GM19043 (cell line): ENCODE results near the gene FBN2.
"Not testable (repeated sequence)": the region's sequence is repeated elsewhere in the genome, so short reads cannot be mapped to it uniquely, and the experiment has no call there.

ENCODE experiments used
- ATAC-seq: cut with Tn5 transposase; IDR thresholded peaks from one replicate; pipeline ENCODE4 v1.9.1; 2021; ENCODE audit warnings: low read depth; ENCODE audit not compliant: unreplicated experiment

Gene FBN2

GRCh38 chr5:128536254-128537220 is 1.5 kb downstream of the FBN2 start:
- no peak for ATAC-seq

- no peak for ATAC-seq
These were observed 2.8 kb downstream of the FBN2 start for GRCh38 chr5:128535251-128535650.

DNA sequence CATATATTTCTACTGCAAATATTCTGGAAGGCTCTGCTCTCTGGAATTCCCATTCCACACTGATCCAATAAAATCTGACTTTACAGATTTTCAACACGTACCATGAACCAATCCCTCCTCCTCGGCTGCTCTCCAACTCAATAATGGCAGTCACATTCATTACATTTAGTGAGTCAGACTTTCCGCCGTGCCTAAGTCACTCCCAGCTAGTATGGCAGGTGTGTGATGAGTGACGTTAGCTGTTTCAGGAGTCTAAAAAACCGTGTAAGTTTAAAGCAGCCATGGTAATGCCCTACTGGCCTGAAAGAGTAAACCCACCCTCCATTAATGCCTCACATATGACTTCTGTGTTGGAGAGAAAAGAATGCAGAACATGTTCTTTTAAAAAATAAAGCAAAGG is 3.3 kb downstream of the FBN2 start:
- ATAC-seq: no peak

DNA sequence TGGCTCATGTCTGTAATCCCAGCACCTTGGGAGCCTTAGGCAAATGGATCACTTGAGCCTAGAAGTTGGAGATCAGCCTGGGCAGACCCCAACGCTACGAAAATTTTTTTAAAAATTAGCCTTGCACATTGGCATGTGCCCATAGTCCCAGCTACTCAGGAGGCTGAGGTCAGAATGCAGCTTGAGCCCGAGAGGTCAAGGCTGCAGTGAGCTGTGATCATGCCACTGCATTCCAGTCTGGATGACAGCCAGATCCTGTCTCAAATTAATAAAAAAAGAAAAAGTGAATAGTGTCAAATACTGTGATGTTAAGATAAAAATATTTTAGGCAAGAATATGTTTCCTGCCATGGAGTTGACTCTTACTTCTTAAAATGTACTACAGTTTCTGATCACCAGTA is 5.3 kb downstream of the FBN2 start:
- no peak for ATAC-seq

DNA sequence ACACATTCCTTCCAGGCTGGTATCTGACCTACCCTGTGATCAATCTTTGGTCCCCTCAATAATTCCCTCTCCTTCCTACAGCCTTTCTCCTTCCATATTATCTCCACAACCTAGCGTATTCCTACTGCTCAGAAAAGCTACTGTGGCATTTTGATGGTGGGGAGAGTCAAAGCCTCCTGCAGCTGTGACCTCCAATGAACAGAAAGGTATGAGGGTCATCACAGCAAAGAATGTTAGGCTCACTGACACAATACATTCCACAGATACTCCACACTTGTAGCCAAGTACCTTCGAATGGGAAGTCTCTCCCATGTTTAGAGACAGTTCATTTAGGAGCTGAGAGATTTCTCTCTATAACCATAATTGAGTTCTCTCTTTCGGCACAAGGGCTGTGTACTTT is 5.9 kb downstream of the FBN2 start:
- no peak for ATAC-seq

- no peak for ATAC-seq
These were observed 9.3 kb downstream of the FBN2 start for GRCh38 chr5:128528637-128529255.

GRCh38 chr5:128528126-128528525 is 9.9 kb downstream of the FBN2 start:
- no peak for ATAC-seq

DNA sequence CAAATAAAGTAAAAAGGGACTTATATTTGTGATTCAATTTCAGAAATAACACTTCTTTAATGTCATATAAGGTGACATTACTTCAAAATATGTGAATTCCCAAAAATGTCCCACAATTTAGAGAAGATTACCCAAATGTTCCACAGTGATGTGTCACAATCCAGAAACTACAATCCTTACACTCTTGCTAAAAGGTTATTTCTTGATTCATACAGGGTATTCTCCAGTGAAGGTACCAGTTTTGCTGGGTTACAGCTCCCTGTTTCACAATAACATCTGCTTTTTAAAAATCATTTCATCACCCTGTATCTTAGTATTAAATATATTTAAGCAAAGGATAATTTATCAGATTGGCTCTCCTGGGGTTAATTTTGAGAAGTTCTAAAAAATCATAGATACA is 11.0 kb downstream of the FBN2 start:
- no peak for ATAC-seq

- ATAC-seq: no peak
These were observed 15.7 kb downstream of the FBN2 start for GRCh38 chr5:128522336-128522735.

- ATAC-seq: no peak
These were observed 18.2 kb downstream of the FBN2 start for GRCh38 chr5:128519827-128520226.

- no peak for ATAC-seq
These were observed 21.1 kb downstream of the FBN2 start for GRCh38 chr5:128516978-128517377.

- no peak for ATAC-seq
These were observed 24.2 kb downstream of the FBN2 start for GRCh38 chr5:128513806-128514205.

DNA sequence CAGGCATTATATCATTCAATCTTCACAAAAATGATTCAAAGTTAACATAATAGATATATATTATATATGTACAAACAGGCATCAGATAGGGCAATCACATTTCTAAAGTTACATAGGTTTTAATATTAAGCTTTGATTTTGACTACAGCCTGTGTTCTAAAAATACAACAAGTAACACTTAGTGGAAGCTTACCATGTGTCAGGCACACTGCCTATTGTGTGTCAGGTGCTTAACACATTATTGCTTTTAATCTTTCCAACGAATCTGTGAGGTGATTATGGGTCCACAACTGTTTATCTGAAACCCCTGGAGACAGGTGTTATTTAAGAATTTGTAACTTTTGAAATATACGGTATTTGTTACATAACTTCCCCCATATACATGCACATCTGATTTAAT is 25.2 kb downstream of the FBN2 start:
- ATAC-seq: no peak

DNA sequence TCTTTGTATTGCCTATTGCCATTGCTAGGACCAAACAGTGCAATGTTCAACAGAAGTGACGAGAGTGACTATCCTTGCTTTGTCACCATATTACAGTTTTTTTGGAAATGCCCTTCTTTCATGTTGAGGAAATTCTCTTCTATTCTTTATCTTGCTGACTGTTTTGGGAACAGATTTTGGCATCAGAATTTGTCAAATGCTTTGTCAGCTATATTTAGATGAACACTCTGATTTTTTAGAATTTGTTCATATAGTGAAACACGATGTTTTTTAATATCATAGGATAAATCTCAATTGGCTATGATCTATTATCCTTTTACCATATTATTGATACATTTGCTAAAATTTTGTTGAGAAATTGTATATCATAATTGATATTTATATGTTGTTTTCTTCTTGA is 31.4 kb downstream of the FBN2 start:
- no peak for ATAC-seq

- not testable (repeated sequence) for ATAC-seq
These were observed 34.3 kb downstream of the FBN2 start for GRCh38 chr5:128503727-128504126.

- ATAC-seq: no peak
These were observed 39.1 kb downstream of the FBN2 start for GRCh38 chr5:128498844-128499455.

DNA sequence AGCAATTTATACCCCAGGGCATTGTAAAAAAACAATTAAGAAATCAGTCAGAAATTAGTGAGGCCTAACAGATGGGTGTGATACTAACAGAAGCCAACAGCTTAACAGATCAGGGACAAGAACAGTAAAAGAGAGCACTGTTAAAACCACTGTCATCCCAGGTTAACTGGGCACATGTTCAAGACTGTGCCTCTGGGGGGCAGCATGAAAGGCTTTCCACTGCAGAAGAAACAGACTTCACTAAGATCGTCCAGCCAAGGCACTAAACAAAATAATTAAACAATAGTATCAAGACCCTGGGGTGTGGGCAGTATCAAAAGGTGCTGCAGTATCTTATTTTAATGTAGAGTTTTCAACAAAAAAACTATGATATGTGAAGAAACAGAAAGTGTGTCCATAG is 43.5 kb downstream of the FBN2 start:
- ATAC-seq: no peak

DNA sequence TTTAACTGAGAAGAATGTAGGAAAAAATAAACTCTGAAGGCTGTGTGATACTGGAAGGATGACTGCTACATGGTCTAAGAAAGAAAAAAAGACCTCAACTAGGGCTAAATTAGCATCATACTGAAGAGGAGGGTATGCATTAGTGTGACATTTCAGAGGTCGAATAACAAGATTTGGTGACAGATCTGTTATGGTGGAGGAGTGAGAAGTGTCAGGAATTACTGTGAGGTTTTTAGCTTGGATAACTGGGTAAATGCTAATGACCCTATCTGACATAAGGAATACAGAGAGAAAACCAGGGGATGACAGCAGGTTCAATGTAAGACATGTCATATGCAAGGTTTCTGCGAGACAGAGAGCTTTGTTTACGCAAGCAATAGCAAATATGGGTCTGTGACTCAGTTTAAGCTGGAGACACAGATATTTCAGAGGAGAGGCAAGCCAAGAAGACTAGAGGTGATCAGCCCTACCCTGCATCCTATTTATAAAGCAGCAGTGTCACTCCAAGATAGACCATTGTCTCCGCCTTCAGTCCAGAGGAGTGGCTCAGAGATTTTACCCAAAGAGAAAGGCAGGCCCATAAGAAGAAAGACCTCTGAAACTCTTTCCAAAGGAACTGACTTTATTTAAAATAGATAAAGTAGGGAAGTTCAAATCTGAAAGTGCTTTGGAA is 44.3 kb downstream of the FBN2 start:
- ATAC-seq: no peak

DNA sequence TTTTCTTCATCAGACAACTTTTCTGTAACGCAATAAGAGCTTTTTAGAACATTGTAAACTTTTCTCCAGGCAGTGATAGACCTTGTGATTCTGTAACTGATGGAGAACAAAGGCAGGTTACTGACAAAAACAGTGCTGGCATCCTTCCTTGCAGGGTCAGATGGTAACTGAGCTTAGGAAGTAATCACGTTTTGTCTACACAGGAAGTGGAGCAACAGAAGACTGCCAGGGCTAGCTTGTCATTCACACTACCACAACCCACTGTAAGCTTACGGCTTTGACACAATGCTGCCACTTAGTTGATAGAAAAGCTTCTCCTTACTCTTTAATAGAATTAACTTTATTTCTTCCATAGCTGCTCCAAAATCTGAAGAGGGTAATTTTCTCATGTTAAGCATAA is 46.8 kb downstream of the FBN2 start:
- ATAC-seq: no peak

- no peak for ATAC-seq
These were observed 47.3 kb downstream of the FBN2 start for GRCh38 chr5:128490761-128491160.

- no peak for ATAC-seq
These were observed 51.0 kb downstream of the FBN2 start for GRCh38 chr5:128487041-128487440.
